SJSA1 (cell line): Measurements from ENCODE around the gene TMEM88. TPM values are rescaled to one million over a fixed set of nuclear protein-coding genes. Genes with fewer than 3 reads are reported as not detected.

Experiments
- DNase-seq, 2 experiments: peaks; one replicate each; pipeline ENCODE4 v3.0.0-alpha.2; 2015 to 2020; ENCODE audit warnings: low spot score in 2 of 2, low read depth in 1 of 2
- H3K27ac ChIP-seq: fragments of 250-450 bp; sonication (Bioruptor Pico); 2 replicates; pipeline ENCODE4 v1.5.1; 2020; ENCODE audit warnings: mild to moderate bottlenecking, moderate library complexity
- H3K27me3 ChIP-seq: fragments of 250-450 bp; sonication (Bioruptor Pico); replicated peaks from 2 replicates; pipeline ENCODE4 v1.5.1; 2020; ENCODE audit warnings: mild to moderate bottlenecking, moderate library complexity
- H3K36me3 ChIP-seq: fragments of 250-450 bp; sonication (Bioruptor Pico); 2 replicates; pipeline ENCODE4 v1.5.1; 2020; ENCODE audit warnings: mild to moderate bottlenecking
- H3K4me1 ChIP-seq: fragments of 250-450 bp; sonication (Bioruptor Pico); replicated peaks from 2 replicates; pipeline ENCODE4 v1.6.1; 2021; ENCODE audit warnings: mild to moderate bottlenecking
- H3K4me3 ChIP-seq: fragments of 250-450 bp; sonication (Bioruptor Pico); 2 replicates; pipeline ENCODE4 v1.5.1; 2020; ENCODE audit warnings: mild to moderate bottlenecking
- H3K9me3 ChIP-seq: fragments of 250-450 bp; sonication (Bioruptor Pico); replicated peaks from 2 replicates; pipeline ENCODE4 v1.5.1; 2020; ENCODE audit warnings: mild to moderate bottlenecking
- total RNA-seq: library from RNA; depleted of rRNA; stranded (reverse); fragments of >200 nt; shearing (Covaris generic); gene quantifications from 2 replicates; pipeline ENCODE4 v1.2.3, GENCODE V29; 2014

TMEM88 gene
- total RNA-seq, 1 experiment from 2014 or later, result not detected

GRCh38 chr17:7886227-7887037 is 31.6 kb downstream of the TMEM88 start:
- Histone ChIP-seq H3K4me3 (peak overlapping the region; percentile 63), H3K27me3 (no peaks in the 10 kb centered on the region), H3K27ac (peak overlapping the region; percentile 75), H3K36me3 (peaks cover 30% of the 10 kb centered on the region), H3K4me1 (peaks cover 37% of the 10 kb centered on the region), H3K9me3 (no peaks in the 10 kb centered on the region)
- DNase-seq, result peak in 1 of 2 experiments; percentile 57

GRCh38 chr17:7887038-7887481 is 32.2 kb downstream of the TMEM88 start:
- H3K4me1 ChIP-seq, result peaks cover 37% of the 10 kb centered on the region
- H3K27ac ChIP-seq, result peak overlapping the region; percentile 75
- no peaks in the 10 kb centered on the region for H3K27me3 ChIP-seq
- H3K36me3 ChIP-seq, result peaks cover 34% of the 10 kb centered on the region
- H3K4me3 ChIP-seq, result peak overlapping the region; percentile 63
- H3K9me3 ChIP-seq, result no peaks in the 10 kb centered on the region
- DNase-seq, result no peak

GRCh38 chr17:7887482-7888183 is 32.8 kb downstream of the TMEM88 start:
- peak overlapping the region; percentile 24; the same call in 1 of the 2 replicates for H3K27ac ChIP-seq
- H3K9me3 ChIP-seq, result no peaks in the 10 kb centered on the region
- no peaks in the 10 kb centered on the region for H3K27me3 ChIP-seq
- DNase-seq, result peak; percentile 95 to 98
- peaks cover 37% of the 10 kb centered on the region for H3K4me1 ChIP-seq
- H3K36me3 ChIP-seq, result peaks cover 36% of the 10 kb centered on the region
- peak overlapping the region; percentile 63 for H3K4me3 ChIP-seq

- peaks cover 36% of the 10 kb centered on the region for H3K4me1 ChIP-seq
- H3K36me3 ChIP-seq, result peaks cover 37% of the 10 kb centered on the region
- H3K4me3 ChIP-seq, result peak within 1 kb of the TSS; percentile 30
- DNase-seq, result no peak
- H3K9me3 ChIP-seq, result no peaks in the 10 kb centered on the region
- peak within 1 kb of the TSS; percentile 24; the same call in 1 of the 2 replicates for H3K27ac ChIP-seq
- no peaks in the 10 kb centered on the region for H3K27me3 ChIP-seq
Observed at GRCh38 chr17:7888184-7888920, 33.5 kb downstream of the TMEM88 start, which contains the start of gene CHD3. TSS of gene CHD3 (plus strand) at chr17:7888789. CDS start at chr17:7889001, 212 bp downstream.

GRCh38 chr17:7889166-7889955 is 34.5 kb downstream of the TMEM88 start:
- H3K27ac ChIP-seq, result no peak overlapping the region
- no peaks in the 10 kb centered on the region for H3K9me3 ChIP-seq
- DNase-seq, result peak; percentile 82 to 94
- H3K27me3 ChIP-seq, result no peaks in the 10 kb centered on the region
- H3K4me1 ChIP-seq, result peaks cover 29% of the 10 kb centered on the region
- H3K4me3 ChIP-seq, result no peak overlapping the region
- H3K36me3 ChIP-seq, result peaks cover 47% of the 10 kb centered on the region

GRCh38 chr17:7893187-7893880 is 38.5 kb downstream of the TMEM88 start:
- Histone ChIP-seq H3K36me3 (peaks cover 82% of the 10 kb centered on the region), H3K4me1 (peaks cover 14% of the 10 kb centered on the region), H3K4me3 (no peak overlapping the region), H3K27me3 (no peaks in the 10 kb centered on the region), H3K27ac (no peak overlapping the region), H3K9me3 (no peaks in the 10 kb centered on the region)
- DNase-seq, result no peak

- peaks cover 90% of the 10 kb centered on the region for H3K36me3 ChIP-seq
- H3K27ac ChIP-seq, result no peak overlapping the region
- DNase-seq, result no peak
- H3K27me3 ChIP-seq, result no peaks in the 10 kb centered on the region
- no peaks in the 10 kb centered on the region for H3K9me3 ChIP-seq
- peaks cover 5% of the 10 kb centered on the region for H3K4me1 ChIP-seq
- H3K4me3 ChIP-seq, result no peak overlapping the region
Observed at GRCh38 chr17:7894226-7894625, 39.4 kb downstream of the TMEM88 start.

GRCh38 chr17:7894866-7895265 is 40.0 kb downstream of the TMEM88 start:
- Histone ChIP-seq H3K9me3 (no peaks in the 10 kb centered on the region), H3K4me3 (no peak overlapping the region), H3K36me3 (peaks cover 90% of the 10 kb centered on the region), H3K4me1 (no peaks in the 10 kb centered on the region), H3K27me3 (no peaks in the 10 kb centered on the region), H3K27ac (no peak overlapping the region)
- DNase-seq, result no peak

GRCh38 chr17:7897090-7897489 is 42.2 kb downstream of the TMEM88 start:
- H3K36me3 ChIP-seq, result peaks cover 87% of the 10 kb centered on the region
- no peak overlapping the region for H3K27ac ChIP-seq
- H3K27me3 ChIP-seq, result no peaks in the 10 kb centered on the region
- no peaks in the 10 kb centered on the region for H3K4me1 ChIP-seq
- no peak for DNase-seq
- H3K9me3 ChIP-seq, result no peaks in the 10 kb centered on the region
- H3K4me3 ChIP-seq, result no peak overlapping the region

GRCh38 chr17:7897773-7898172 is 42.9 kb downstream of the TMEM88 start:
- Histone ChIP-seq H3K36me3 (peaks cover 88% of the 10 kb centered on the region), H3K27me3 (no peaks in the 10 kb centered on the region)
- DNase-seq, result no peak

GRCh38 chr17:7903154-7904103 is 48.6 kb downstream of the TMEM88 start:
- Histone ChIP-seq H3K36me3 (peaks cover 95% of the 10 kb centered on the region), H3K4me3 (no peak overlapping the region), H3K27me3 (no peaks in the 10 kb centered on the region), H3K4me1 (no peaks in the 10 kb centered on the region), H3K9me3 (no peaks in the 10 kb centered on the region), H3K27ac (no peak overlapping the region)
- DNase-seq, result no peak

More at GRCh38 chr17:7897773-7898172, 42.9 kb downstream of the TMEM88 start:
- no peak overlapping the region for H3K27ac ChIP-seq
- H3K9me3 ChIP-seq, result no peaks in the 10 kb centered on the region
- H3K4me1 ChIP-seq, result no peaks in the 10 kb centered on the region
- no peak overlapping the region for H3K4me3 ChIP-seq
